Tibial nerve (tissue), 3 donors: ENCODE measurements around the gene CUEDC1.

Experiments
- CTCF ChIP-seq, 5 experiments: fragments of 200-600 bp in 3 of 5; fragments of 450-650 bp in 2 of 5; sonication (generic) in 3 of 5; IDR thresholded peaks; one replicate each; pipeline ENCODE4 v1.5.1; 2016 to 2019; ENCODE audit warnings: antibody characterized with exemption in 5 of 5, mild to moderate bottlenecking in 3 of 5, moderate library complexity in 2 of 5
- POLR2A ChIP-seq, 2 donors: fragments of 450-650 bp; IDR thresholded peaks; one replicate each; pipeline ENCODE4 v1.6.1; 2017; ENCODE audit warnings: antibody characterized with exemption in 2 of 2, mild to moderate bottlenecking in 2 of 2, moderate library complexity in 2 of 2

DNA sequence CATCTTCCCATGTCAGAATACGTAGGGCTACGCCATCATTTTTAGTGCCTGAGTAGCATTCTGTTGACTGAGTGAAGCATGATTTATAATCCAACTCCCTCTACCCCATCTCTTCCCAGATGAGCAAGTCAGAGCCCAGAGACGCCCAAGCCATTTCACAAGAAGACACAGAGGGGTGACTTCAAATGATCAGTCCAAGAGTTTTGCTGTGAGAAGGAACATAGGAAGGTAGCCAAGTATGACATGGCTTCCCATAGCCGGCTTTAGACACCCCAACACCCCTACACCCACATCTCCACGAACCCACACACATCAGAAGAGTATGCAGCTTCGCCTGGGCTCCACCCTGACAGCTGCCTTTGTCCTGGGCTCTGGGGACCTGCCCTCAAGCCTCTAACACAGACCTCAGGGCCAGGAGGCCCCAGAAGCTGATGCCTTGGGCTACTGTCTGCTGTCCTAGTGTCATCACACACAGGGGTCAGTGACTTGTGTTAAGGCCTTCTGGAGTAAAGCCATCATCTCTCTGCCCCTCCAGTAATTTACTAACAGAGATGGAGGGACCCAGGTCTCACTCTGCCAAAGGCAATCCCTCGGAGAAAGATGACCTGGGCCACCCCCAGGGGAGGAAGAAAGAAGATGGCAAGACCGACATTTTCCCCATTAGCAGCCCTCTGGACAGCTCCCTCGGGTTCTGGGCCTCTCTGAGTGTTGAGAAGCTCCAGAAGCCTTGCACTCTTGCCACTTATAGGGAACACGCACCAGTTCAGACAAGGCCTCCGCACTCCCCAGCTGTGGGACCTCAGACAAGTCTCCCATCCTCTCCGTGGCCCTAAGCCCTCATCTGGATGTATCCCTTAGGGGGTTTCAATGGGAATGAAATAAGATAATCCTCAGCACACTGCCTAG lies 66.6 kb downstream of the CUEDC1 start:
- TF ChIP-seq CTCF (IDR thresholded peaks at IDR 0.05): no peak
- no peak for TF ChIP-seq POLR2A (IDR thresholded peaks at IDR 0.05)
